Mucosa of rectum (tissue), 2 donors: ENCODE measurements around the gene APOE.
"Not testable (repeated sequence)": the region's sequence is repeated elsewhere in the genome, so short reads cannot be mapped to it uniquely, and the experiment has no call there.

ENCODE experiments used
- H3K27ac ChIP-seq, 2 donors: one replicate each; pipeline ENCODE4 v1.7.0; 2013; ENCODE audit warnings: inconsistent platforms in 2 of 2, low read depth in 2 of 2, low read length in 2 of 2
- H3K27me3 ChIP-seq, 2 donors: one replicate each; pipeline ENCODE4 v1.7.0; 2013; ENCODE audit warnings: low read length in 2 of 2; ENCODE audit not compliant: control insufficient read depth in 2 of 2, insufficient read depth in 2 of 2
- H3K36me3 ChIP-seq, 2 donors: one replicate each; pipeline ENCODE4 v1.7.0; 2013; ENCODE audit warnings: low read length in 2 of 2; ENCODE audit not compliant: control insufficient read depth in 2 of 2, insufficient read depth in 2 of 2
- H3K4me1 ChIP-seq, 2 donors: one replicate each; pipeline ENCODE4 v1.7.0; 2013; ENCODE audit warnings: low read length in 2 of 2, mild to moderate bottlenecking in 1 of 2; ENCODE audit not compliant: control insufficient read depth in 2 of 2, insufficient read depth in 2 of 2
- H3K4me3 ChIP-seq, 2 donors: one replicate each; pipeline ENCODE4 v1.7.0; 2013; ENCODE audit warnings: low read length in 2 of 2
- H3K9ac ChIP-seq, 2 donors: one replicate each; pipeline ENCODE4 v1.7.0; 2013; ENCODE audit warnings: low read length in 2 of 2, low read depth in 1 of 2, mild to moderate bottlenecking in 1 of 2
- H3K9me3 ChIP-seq, 2 donors: one replicate each; pipeline ENCODE4 v1.7.0; 2013; ENCODE audit warnings: low read length in 2 of 2; ENCODE audit not compliant: control insufficient read depth in 2 of 2
- donor health status: healthy.
- donor health status: Normal muscosa, but diverticular disease.

The APOE gene

DNA sequence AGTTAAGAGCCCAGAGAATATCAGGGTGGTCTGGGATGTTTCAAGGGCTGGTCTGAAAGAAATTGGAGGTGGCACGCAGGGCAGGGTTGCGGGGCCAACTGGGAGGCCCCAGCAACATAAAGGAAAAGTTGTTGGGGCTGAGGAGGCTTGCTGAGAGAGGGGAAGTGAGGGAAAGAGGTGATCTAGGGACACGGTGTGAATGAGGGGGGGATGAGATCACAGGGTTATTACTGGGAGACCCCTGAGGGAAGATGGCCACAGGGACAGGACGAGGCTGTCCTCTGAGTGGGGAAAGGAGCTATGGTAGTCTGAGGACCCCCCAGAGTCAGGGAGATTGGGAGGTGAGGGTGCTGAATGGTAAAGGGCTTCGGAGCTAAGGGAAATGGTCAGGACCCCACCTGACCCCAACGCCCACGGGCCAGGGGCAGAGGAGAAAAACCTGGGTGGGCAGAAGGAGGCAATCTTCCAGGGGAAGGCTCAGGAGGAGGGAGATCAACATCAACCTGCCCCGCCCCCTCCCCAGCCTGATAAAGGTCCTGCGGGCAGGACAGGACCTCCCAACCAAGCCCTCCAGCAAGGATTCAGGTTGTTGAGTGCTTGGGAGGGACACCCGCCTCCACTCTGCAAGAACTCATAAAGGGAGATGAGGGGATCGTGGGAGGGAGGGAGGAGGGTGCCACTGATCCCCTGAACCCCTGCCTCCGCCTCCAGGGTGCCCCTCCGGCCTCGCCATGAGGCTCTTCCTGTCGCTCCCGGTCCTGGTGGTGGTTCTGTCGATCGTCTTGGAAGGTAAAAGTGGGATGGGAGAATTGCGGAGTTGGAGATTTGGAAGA is 20.9 kb downstream of the APOE start:
- H3K9me3 ChIP-seq, H3K27me3 ChIP-seq, H3K4me1 ChIP-seq, H3K9ac ChIP-seq, H3K36me3 ChIP-seq: not testable (repeated sequence)
- Histone ChIP-seq H3K27ac (peak overlapping the region in 1 of 2 donors; percentile 56), H3K4me3 (peak overlapping the region in 1 of 2 donors; percentile 50)

DNA sequence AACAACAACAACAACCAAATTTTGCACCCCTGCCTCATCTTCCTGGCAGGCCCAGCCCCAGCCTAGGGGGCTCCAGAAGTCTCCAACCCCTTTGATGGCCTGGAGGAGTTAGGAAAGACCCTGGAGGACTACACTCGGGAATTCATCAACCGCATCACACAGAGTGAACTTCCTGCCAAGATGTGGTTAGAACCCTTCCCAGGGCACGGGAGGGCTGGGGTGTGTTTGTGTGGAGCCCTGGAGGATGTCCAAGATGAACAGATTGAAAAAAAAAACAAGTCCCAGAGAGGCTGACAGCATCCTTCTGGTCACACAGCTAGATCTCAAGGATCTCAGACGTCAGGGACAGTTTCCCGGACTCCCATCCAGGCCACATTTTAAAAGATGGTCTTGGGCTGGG is 22.1 kb downstream of the APOE start:
- H3K27ac ChIP-seq: peak overlapping the region; percentile 31 to 63
- H3K4me1 ChIP-seq: peaks cover 3 to 9% of the 10 kb centered on the region in 2 donors

DNA sequence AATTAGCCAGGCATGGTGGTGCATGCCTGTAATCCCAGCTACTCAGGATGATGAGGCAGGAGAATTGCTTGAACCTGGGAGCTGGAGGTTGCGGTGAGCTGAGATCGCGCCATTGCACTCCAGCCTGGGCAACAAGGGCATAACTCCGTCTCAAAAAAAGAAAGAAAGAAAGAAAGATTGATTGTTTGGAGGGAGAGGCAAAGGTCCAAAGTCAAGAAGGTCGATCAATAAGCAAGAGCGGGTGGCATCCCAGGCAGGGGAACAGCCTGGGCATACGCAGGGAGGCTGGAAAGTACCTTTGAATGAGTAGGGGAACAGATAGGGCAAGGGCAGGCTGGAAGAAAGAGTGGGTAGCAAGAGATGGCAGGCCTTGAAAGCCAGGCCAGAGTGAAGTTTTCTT is 24.5 kb downstream of the APOE start:
- Histone ChIP-seq H3K27me3 (peaks cover 0 to 2% of the 10 kb centered on the region in 2 donors), H3K27ac (no peak overlapping the region), H3K4me1 (peaks cover 0 to 9% of the 10 kb centered on the region in 2 donors), H3K4me3 (no peak overlapping the region), H3K9ac (no peak overlapping the region), H3K36me3 (no peaks in the 10 kb centered on the region), H3K9me3 (no peaks in the 10 kb centered on the region)

More for the DNA sequence above, 22.1 kb downstream of the APOE start:
- Histone ChIP-seq H3K9ac (no peak overlapping the region), H3K27me3 (peaks cover 0 to 2% of the 10 kb centered on the region in 2 donors), H3K4me3 (no peak overlapping the region), H3K9me3 (no peaks in the 10 kb centered on the region), H3K36me3 (no peaks in the 10 kb centered on the region)

DNA sequence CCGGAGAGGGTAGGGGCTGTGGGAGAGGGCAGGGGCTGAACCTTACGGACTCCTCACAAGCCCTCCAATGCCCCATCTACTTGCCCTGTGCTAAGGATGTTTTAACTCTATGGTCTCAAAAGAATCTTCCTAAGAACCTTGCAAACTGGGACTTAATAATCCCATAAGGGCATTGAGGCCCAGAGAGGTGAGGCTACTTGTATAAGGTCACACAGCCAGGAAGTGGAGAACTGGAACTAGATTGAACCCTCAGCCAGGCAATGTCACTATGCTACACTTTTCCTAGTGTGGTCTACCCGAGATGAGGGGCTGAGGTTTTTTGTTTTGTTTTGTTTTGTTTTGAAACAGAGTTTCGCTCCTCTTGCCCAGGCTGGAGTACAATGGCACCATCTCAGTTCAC is 25.9 kb downstream of the APOE start:
- Histone ChIP-seq H3K36me3 (no peaks in the 10 kb centered on the region), H3K27ac (no peak overlapping the region), H3K4me3 (no peak overlapping the region), H3K9ac (no peak overlapping the region), H3K4me1 (peaks cover 0 to 12% of the 10 kb centered on the region in 2 donors), H3K27me3 (peaks cover 0 to under 1% of the 10 kb centered on the region in 2 donors), H3K9me3 (no peaks in the 10 kb centered on the region)

DNA sequence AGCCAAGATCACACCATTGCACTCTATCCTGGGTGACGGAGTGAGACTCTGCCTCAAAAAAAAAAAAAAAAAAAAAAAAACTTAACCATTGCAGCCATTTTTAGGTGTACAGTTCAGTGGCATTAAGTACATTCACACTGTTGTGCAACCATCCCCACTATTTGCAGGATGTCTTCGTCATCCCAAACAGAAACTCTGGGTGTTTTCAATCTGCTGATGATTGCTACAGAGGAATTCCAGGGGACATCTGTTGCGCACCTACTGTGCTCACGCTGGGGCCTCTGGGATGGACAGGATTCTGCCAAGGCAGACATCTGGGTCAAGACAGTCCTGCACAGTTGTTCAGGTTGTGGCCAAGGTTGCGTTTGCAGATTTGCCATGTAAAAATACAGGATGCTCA is 34.1 kb downstream of the APOE start:
- H3K9me3 ChIP-seq: no peaks in the 10 kb centered on the region
- no peak overlapping the region for H3K27ac ChIP-seq
- no peaks in the 10 kb centered on the region for H3K36me3 ChIP-seq
- peaks cover 0 to 3% of the 10 kb centered on the region in 2 donors for H3K4me1 ChIP-seq
- no peak overlapping the region for H3K9ac ChIP-seq
- H3K4me3 ChIP-seq: no peak overlapping the region
- no peaks in the 10 kb centered on the region for H3K27me3 ChIP-seq

DNA sequence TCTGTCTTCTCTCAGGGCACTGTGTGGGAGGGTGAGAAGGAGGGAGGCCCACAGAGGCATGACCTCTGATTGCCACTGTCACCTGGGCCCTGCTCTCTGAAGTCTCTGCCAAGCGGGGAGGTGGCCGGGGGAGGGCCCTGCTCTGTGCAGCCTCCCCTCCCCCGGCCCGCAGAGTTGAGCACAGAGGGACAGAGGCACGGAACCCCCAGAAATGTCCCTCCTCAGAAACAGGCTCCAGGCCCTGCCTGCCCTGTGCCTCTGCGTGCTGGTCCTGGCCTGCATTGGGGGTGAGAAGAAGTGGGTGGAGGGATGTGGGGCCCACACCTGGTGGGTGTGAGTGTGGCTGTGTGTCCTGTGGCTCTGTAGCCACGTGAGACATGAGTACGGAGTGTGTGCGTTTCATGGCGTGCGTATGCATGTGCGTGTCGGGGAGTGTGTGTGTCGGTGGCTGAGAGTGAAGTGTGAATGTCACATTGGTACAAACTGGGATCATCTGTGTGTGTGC is 36.5 kb downstream of the APOE start, which contains the start of gene APOC4:
Gene APOC4, plus strand, starts transcription at position 171 of the 505 bp plus-strand sequence. Its CDS starts 41 bp downstream, at position 212.
- H3K27me3 ChIP-seq: no peaks in the 10 kb centered on the region
- no peaks in the 10 kb centered on the region for H3K4me1 ChIP-seq
- no peak within 1 kb of the TSS for H3K4me3 ChIP-seq
- no peaks in the 10 kb centered on the region for H3K9me3 ChIP-seq
- H3K36me3 ChIP-seq: no peaks in the 10 kb centered on the region
- H3K9ac ChIP-seq: no peak within 1 kb of the TSS
- H3K27ac ChIP-seq: no peak within 1 kb of the TSS

DNA sequence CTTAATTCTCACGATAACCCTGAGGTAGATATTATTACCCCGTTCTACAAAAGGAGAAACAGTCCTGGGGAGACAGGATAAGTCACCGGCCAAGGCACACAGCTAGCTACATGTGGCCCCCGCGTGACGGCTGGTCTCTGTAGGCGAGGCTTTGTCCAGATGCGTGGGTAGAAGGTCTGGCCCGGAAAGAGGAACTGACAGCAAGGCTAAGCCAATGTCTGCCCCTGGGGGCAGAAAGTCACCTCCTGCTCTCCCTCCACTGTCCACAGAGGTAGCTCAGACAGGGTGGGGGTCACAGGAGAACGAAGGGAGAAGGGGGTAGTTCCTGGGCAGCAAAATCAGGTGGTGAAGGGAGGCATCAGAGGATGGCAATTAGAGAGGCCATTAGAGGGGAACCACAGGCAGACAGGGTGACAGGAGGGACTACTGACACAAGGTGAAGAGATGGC is 38.2 kb downstream of the APOE start:
- peak overlapping the region in 1 of 2 donors; percentile 23 for H3K27ac ChIP-seq
- H3K36me3 ChIP-seq: no peaks in the 10 kb centered on the region
- H3K9ac ChIP-seq: no peak overlapping the region
- no peaks in the 10 kb centered on the region for H3K27me3 ChIP-seq
- H3K9me3 ChIP-seq: no peaks in the 10 kb centered on the region
- H3K4me1 ChIP-seq: no peaks in the 10 kb centered on the region
- no peak overlapping the region for H3K4me3 ChIP-seq

DNA sequence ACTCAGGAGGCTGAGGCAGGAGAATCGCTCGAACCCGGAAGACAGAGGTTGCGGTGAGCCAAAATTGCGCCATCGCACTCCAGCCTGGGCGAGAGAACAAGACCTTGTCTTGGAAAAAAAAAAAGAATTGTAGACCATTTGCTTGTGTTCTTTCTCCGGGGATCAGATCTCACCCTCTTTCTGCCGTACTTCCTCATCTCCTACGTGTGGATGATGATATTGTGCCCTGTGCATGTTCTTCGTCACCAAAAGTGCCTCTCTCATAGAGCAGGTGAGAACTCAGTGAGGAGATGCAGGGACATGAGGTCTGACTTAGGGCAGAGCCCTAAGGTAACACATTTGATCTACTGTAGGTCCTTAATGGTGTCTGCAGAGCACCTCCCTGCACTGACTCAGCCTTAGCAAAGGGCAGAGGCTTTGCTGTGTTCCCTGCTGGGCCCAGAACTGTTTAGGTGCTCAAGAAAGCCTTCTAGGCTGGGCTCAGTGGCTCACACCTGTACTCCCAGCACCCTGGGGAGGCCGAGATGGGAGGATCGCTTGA is 41.5 kb downstream of the APOE start:
- Histone ChIP-seq H3K9me3 (no peaks in the 10 kb centered on the region), H3K4me3 (no peak overlapping the region), H3K9ac (no peak overlapping the region), H3K36me3 (no peaks in the 10 kb centered on the region), H3K27ac (no peak overlapping the region), H3K4me1 (no peaks in the 10 kb centered on the region), H3K27me3 (no peaks in the 10 kb centered on the region)

DNA sequence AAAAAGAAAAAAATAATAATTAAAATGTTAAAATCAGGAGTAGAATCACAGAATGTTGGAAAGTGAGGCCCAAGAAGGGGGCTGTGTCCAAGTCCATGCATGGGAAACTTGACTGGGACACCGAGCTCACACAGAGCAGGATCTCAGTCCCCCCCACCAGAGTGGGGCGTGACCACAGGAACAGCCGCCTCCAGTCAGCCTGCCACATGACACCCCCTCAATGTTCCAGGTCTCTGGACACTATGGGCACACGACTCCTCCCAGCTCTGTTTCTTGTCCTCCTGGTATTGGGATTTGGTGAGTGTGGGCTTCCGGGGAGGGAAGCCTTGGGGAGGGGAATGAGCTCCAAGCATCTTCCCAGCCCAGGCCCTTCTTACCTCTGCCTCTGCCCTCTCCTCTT is 42.6 kb downstream of the APOE start:
- Histone ChIP-seq H3K27me3 (no peaks in the 10 kb centered on the region), H3K9ac (no peak overlapping the region)

DNA sequence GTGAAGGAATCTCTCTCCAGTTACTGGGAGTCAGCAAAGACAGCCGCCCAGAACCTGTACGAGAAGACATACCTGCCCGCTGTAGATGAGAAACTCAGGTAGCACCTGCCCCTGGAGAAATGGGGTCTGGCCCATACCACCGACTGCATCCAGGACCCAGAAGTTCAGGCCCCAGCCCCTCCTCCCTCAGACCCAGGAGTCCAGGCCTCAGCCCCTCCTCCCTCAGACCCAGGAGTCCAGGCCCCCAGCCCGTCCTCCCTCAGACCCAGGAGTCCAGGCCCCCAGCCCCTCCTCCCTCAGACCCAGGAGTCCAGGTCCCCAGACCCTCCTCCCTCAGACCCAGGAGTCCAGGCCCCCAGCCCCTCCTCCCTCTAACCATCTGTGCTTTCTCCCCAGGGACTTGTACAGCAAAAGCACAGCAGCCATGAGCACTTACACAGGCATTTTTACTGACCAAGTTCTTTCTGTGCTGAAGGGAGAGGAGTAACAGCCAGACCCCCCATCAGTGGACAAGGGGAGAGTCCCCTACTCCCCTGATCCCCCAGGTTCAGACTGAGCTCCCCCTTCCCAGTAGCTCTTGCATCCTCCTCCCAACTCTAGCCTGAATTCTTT is 43.3 kb downstream of the APOE start:
- no peaks in the 10 kb centered on the region for H3K9me3 ChIP-seq
- H3K9ac ChIP-seq: no peak overlapping the region
- H3K4me1 ChIP-seq: peaks cover under 1 to 4% of the 10 kb centered on the region in 2 donors
- H3K4me3 ChIP-seq: no peak overlapping the region
- no peaks in the 10 kb centered on the region for H3K27me3 ChIP-seq
- no peak overlapping the region for H3K27ac ChIP-seq
- H3K36me3 ChIP-seq: no peaks in the 10 kb centered on the region

More for the DNA sequence above, 42.6 kb downstream of the APOE start:
- no peak overlapping the region for H3K4me3 ChIP-seq
- H3K36me3 ChIP-seq: no peaks in the 10 kb centered on the region
- H3K9me3 ChIP-seq: no peaks in the 10 kb centered on the region
- no peak overlapping the region for H3K27ac ChIP-seq
- no peaks in the 10 kb centered on the region for H3K4me1 ChIP-seq
